Measurements from ENCODE around the gene SDHC.
"Not testable (repeated sequence)": the region's sequence is repeated elsewhere in the genome, so short reads cannot be mapped to it uniquely, and the experiment has no call there.

The SDHC gene

DNA sequence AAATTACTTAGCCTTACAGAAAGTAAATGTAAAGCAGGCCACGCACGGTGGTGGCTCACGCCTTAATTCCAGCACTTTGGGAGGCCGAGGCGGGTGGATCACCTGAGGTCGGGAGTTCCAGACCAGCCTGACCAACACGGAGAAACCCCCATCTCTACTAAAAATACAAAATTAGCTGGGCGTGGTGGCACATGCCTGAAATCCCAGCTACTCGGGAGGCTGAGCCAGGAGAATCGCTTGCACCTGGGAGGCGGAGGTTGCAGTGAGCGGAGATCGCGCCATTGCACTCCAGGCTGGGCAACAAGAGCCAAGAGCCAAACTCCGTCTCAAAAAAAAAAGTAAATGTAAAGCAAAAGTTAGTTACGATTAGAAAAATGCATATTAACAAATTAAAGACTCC lies 75.0 kb downstream of the SDHC start:
- DNase-seq = not testable (repeated sequence)

DNA sequence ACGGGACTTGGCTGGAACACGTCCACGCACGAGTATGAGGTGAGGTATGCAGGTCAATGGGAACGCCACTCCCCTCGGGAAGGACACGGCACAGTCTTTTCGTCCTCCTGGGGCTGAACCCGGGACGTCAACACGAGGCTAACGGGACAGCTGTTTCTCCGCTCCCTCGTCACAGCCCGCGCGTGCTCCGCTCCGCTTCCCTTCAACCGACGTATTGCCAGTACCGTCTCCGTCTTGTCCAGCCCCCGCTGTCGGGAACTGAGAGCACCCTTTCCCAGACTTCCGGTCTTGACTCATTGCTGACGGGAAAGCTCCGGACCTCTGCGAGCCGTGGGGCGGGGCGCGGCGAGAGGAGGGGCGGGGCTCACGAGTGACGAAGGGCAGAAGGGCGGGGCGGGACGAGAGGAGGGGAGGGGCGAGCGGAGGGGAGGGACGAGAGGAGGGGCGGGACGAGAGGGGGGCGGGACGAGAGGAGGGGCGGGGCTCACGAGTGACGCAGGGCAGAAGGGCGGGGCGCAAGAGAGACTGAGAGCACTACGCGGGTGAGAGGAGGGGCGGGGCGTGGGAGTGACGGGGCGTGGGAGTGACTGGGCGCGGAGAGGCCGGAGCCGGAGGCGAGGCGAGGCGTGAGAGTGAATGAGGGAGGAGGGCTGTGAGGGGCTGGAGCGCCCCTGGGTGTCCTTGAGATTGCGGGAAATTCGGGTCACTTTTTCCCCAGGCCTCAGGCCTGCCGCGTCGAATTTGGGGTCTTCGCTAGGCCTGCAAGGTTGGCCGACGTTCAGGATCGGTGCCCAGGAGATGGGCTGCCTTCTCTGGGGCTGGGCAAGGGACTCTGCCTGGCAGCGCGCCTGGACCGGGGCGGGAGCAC lies 75.7 kb downstream of the SDHC start:
- peak; percentile 99 for DNase-seq

DNA sequence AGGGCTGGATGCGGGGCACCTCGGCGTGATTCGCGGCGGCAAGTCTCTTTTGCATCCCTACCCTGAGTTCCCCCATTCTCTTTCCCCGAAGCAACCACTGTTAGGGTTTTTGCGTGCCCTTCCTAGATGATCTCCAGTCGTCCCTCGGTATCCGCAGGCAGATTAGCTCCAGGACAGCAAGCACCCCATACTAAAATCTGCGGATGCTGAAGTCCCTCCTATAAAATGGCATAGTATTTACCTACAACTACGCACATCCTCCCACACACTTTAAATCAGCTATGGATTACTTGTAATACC lies 76.3 kb downstream of the SDHC start:
- DNase-seq = no peak

DNA sequence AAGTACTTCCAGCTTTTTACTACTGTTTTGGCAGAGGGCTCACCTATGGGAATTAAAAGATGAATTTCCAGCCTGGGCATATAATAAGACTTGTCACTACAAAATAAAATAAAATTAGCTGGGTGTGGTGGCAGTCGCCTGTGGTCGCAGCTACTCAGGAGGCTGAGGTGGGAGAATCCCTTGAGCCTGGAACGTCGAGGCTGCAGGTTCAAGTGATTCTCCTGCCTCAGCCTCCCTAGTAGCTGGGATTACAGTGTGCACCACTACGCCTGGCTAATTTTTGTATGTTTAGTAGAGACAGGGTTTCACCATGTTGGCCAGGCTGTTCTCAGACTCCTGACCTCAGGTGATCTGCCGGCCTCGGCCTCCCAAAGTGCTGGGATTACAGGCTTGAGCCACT lies 77.0 kb downstream of the SDHC start:
- DNase-seq = not testable (repeated sequence)

DNA sequence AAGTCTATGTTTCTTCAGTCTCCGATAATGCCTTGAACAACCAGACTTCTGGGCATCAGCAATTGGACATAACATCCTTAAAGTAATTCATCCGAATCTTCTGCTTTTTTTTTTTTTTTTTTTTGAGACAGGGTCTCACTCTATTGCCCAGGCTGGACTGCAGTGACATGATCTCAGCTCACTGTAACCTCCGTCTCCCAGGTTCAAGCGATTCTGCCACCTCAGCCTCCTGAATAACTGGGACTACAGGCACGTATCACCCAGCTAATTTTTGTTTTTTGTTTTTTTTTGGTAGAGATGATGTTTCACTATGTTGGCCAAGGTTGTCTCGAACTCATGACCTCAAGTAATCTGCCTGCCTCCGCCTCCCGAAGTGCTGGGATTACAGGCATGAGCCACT lies 77.4 kb downstream of the SDHC start:
- DNase-seq = no peak

DNA sequence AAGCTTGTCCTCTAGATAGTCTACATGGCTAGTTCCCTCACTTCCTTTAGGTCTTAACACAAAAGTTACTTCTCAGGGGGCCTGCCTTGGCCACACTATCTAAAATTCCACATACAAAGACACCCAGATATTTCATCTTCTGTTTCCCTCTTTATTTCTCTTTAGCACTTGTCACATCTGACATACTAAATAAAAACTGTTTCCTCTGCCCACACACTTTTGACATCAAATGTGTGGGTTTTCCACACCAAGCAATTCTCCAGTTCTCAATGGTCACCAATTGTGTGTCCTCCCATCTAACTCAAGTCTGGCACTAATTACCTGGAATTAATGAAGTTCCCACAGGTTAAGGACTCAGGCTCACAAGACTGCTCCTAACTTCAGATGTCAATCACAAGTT lies 79.0 kb downstream of the SDHC start:
- DNase-seq = no peak

DNA sequence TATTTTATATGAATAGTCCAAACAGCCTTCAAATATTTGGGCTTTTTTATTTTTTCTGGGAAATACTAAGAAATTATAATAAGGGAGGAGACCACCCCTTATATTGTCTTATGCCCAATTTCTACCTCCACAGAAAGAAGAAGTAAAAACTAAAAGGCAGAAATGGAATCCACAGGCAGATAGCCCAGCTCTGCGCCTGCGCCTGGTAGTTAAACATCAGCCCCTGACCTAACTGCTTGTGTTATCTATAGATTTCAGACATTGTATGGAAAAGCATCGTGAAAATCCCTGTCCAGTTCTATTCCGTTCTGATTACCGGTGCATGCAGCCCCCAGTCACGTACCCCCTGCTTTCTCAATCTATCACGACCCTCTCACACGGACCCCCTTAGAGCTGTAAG lies 82.9 kb downstream of the SDHC start:
- DNase-seq = not testable (repeated sequence)

DNA sequence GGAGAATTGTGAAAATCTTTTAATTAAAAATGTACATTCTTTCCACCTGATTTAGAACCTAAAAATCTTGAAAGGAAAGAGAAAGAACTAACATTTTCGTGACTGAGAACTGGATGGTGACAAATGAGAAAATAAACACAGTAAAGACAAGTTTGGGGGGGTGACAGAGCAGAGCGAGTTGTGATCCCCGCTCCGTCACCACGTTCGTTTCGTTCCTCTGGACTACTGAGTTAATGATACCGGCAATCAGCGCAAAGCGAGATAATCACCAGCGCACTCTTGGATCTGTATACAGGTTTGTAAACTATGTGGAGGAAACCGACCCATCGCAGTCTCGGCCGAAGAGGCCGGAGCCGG lies 84.7 kb downstream of the SDHC start:
- DNase-seq = no peak

DNA sequence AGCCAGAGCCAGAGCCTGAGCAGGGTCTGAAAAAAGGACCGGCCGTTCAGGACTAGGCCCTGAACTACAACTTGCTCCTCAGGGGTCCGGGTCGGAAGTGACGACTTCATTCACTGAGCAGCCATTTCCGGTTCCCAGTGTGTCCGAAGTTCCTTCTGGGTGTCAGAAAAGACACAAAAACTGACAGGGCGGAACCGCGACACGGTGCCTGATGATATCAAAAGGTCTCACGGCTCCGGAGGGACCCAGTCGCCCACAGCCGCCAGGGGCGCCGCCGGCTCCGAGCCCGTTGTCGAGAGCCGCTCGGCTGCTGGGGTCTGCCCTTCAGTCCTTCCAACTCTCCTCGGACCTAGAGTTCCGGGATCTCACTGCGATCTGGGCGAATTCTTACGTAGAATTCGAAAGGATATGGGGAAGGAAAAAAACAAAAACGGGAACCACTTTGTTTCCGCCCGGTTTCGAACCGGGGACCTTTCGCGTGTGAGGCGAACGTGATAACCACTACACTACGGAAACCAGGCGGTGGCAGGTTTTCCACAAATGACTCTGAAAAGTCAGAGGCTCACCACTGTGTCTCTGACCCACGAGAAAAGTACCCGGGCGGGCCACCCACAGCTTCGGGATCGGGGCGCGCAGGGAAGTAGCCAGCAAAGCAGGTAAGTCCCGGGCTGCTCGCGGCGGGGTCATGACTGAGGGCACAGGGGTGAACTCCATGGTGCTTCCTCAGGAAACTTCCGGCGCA lies 85.2 kb downstream of the SDHC start:
- peak; percentile 90 for DNase-seq

DNA sequence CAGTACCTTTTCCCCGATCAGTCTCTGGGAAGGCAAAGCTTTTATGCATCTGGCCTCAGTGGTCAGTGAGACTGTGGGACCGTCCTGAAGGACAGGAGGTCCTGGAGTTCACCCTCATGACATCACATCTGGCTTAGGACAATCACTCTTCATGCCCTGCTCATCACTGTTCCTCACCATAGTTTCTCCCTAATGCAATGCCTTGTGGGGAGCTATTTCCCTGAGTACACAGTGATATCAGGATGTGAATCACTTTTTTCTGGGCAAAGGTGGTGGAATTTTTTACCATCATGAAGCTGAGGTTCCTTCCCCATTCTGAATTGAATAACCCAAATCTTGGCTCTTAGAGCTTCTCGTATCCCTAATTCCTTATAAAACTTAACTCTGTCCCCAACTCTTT lies 88.3 kb downstream of the SDHC start:
- no peak for DNase-seq

DNA sequence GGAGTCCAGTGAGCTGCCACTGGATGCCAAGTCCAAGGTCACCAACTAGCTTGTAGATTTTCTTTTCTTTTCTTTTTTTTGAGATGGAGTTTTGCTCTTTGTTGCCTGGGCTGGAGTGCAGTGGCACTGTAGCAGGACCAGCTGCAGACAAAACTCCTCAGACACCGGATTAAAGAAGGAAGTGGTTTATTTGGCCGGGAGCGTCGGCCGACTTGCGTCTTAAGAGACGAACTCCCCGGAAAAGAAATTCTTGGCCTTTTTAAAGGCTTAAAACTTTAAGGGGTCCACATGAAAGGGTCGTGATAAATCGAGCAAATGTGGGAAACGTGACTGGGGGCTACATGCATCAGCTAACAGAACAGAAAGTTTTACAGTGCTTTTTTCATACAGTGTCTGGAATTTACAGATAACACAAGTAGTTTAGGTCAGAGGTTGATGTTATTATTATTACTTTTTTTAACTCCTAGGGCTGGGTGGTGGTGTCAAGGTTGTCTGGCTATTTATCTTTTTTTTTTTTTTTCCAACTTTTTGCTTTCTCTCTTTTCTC lies 89.9 kb downstream of the SDHC start:
- no peak for DNase-seq

DNA sequence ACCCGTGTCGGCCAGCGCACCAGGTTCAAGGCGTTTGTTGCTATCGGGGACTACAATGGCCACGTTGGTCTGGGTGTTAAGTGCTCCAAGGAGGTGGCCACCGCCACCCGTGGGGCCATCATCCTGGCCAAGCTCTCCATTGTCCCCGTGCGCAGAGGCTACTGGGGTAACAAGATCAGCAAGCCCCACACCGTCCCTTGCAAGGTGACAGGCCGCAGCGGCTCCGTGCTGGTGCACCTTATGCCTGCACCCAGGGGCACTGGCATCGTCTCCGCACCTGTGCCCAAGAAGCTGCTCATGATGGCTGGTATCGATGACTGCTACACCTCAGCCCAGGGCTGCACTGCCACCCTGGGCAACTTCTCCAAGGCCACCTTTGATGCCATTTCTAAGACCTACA lies 92.4 kb downstream of the SDHC start:
- DNase-seq = not testable (repeated sequence)

DNA sequence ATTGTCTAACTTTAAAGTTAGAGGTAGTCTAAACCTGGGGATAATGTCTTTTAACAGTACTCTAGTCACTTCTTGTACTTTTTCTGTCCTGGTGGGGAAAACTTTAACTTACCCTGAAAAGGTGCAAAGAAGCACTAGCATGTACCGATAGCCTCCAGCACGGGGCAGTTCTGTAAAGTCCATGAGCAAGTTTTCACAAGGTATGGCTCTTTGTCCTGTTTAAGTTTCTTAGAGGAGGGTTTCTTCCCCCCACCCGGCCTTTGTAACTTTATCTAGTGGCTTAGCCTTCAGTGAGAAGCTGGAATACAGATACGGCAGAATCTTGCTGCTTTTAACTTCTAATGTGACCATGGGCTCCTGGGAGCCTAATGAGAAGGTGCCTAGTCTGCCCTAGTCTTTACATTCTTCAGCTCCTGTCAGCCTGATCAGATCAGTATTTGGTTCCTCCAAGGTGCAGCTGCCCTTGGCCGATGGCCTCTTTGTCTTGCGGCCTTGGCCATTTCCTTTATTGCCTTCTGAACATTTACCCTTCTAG lies 93.3 kb downstream of the SDHC start:
- no peak for DNase-seq

DNA sequence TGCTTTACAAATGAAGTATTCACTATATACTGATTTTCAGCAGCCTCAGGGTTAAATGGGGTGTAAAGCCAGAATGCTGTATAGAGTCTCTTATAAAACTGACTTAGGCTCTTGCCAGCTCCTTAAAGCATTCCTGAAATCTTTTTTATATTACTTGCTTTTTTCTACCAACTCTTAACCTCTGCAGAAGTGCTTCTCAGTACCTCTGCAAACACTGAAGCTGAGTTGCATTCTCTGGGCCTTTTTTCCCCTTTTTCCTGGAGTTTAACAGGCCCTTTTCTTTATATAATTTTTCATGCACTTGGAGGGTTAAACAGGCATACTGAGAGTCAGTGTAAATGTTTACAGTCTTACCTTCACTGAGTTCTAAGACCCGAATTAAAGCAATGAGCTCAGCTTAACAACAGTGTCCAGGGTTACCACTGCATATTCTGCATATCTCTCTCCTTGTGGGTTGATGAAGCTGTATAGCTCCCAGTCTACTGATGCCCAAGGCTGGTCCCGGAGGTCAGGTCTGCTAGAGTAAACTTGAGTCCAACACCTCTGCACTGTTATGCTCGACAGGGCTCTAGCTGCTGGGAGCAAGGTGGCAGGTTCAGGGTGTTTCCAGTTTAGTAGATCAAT lies 94.4 kb downstream of the SDHC start:
- DNase-seq = no peak

DNA sequence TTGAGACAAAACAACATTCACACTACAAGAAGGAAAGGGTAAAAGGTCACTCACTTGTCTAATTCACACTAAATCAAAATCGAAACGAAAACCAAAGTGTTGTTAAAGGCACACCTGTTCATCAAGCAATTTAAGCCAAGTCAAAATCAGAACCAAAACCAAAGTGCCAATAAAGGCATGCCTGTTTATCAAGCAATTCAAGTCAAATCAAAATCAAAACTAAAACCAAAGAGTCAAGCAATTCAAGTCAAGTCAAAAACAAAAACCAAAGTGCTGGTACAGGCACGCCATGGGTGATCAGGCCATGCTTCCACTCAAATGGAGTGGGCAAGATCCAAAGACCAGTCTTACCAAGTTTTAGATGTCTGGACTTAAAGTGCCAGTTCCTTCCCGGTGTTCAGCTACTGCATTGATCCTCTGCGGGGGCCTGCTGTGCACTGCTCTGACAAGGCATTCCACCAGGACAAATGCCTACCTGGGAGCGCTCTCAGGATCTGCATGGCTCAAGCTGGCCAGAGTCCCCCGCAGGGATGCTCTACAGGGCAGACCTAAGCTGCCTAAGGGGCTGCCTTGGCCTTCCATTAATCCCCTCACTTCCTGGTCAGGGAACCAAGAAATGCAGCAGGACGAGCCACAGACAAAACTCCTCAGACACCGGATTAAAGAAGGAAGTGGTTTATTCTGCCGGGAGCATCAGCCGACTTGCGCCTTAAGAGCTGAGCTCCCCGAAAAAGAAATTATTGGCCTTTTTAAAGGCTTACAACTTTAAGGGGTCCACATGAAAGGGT lies 95.9 kb downstream of the SDHC start:
- DNase-seq = not testable (repeated sequence)

DNA sequence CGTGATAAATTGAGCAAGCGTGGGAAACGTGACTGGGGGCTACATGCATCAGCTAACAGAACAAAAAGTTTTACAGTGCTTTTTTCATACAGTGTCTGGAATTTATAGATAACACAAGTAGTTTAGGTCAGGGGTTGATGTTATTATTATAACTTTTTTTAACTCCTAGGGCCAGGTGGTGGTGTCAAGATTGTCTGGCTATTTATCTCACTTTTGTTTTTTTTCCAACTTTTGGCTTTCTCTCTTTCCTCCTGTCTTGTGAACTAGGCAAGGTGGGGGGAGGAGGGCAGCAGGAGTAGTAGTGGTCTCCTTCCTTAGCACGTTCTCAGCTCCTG lies 96.4 kb downstream of the SDHC start:
- DNase-seq = not testable (repeated sequence)

All from islet precursor cell (in vitro differentiated cells).